Activated CD8-positive, alpha-beta memory T cell treated with anti-CD3 and anti-CD28 coated beads, Interleukin-2, amount 50 U/mL, for 4 hours (primary cell): ENCODE data around the gene PLAAT4.
"Not testable (repeated sequence)": the region's sequence is repeated elsewhere in the genome, so short reads cannot be mapped to it uniquely, and the experiment has no call there.

Source experiments
- DNase-seq: peaks from one replicate; pipeline ENCODE4 v3.0.0-alpha.2; 2020

PLAAT4 gene

DNA sequence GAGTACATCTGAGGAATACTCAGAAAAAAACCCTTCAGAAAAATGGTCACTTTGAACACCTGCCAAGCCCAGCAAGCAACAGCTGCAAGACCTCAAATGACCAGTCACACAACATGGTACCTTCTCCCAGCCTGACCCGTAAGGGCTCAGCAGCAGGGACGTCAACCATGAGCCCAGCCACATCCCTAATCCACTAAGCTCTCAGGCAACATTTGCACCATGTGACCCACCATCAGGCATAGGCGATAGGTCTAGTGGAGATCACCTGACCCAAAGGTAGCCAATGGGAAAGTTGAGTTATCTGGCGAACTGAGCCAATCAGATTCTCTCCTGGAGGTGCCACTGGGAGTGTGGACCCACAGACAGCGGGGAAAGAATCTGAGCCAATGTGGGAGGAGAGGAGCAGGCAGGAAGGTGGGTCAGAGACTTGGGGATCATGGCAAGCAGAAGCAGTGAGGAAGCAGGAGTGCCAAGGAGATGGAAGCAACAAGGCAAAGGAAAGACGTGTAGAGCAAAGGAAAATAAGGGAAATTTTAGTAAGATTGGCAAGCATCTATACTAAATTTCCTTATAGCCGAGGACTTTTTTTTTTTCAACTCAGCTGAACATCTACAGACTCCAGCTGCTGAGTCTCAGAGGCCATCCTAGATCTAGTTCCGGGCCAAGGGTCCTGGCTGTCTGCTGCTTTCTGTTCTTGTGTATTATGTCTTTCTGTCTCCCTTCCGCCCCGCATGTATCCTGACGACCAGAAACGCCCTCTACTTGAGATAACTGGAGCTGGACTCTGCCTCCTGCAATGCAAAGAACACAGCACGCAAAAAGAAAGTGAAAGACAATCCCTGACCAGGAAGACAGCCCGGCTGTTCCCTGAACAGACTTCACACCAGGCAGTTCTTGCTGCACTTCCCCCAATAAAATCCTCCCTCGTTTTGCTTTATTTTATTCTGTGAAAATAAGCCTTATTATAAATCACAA, 37.6 kb downstream of the PLAAT4 start:
- DNase-seq = no peak

DNA sequence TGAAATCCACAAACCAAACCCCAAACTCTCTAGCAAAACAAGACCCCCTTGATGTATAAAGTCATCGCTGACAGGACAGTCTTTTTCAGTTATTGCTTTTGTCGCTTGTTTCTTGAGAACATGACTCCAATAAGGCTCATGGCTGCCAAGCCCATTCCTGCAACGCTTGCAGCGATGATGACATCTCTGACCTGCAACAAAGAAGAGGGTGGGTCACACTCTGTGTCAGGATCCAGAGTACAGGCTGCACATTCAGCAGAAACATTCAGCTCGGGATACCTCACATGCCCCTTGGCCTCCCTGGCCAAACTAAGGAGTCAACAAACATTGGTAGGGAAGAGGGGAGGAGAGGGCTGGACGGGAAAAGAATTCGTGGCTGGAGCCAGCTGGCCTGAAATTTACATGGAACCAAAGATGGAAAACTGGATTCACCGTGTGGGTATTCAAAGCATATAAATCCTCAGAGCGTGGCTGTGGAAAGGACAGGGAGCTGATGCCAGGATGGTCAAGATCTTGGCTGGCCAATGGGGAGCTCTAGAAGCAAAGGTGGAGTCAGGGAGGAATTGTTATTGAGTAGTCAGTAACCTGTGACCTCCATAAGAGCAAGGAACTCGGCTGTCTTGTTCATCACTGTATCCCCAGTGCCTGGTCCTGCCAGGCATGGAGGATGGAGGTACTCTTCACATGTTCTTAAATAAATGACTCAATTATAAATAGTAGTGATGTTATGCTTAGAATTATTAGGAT, 38.4 kb downstream of the PLAAT4 start:
- DNase-seq = no peak

DNA sequence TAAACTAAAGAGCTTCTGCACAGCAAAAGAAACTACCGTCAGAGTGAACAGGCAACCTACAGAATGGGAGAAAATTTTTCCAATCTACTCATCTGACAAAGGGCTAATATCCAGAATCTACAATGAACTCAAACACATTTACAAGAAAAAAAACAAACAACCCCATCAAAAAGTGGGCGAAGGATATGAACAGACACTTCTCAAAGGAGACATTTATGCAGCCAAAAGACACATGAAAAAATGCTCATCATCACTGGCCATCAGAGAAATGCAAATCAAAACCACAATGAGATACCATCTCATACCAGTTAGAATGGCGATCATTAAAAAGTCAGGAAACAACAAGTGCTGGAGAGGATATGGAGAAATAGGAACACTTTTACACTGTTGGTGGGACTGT, 42.3 kb downstream of the PLAAT4 start:
- DNase-seq = not testable (repeated sequence)

DNA sequence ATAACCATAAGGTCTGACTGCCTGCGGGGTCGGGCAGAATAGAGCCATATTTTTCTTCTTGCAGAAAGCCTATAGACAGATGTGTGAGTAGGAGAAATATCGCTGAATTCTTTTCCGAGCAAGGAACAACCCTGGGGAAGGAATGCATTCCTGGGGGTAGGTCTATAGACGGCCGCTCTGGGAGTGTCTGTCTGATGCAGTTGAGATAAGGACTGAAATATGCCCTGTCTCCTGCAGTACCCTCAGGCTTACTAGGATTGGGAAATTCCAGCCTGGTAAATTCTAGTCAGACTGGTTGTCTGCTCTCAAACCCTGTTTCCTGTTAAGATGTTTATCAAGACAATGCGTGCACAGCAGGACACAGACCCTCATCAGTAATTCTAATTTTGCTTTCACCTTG, 44.6 kb downstream of the PLAAT4 start:
- not testable (repeated sequence) for DNase-seq

- DNase-seq = no peak
These were observed 46.7 kb downstream of the PLAAT4 start for GRCh38 chr11:63583357-63583677.

- no peak for DNase-seq
These were observed 50.0 kb downstream of the PLAAT4 start for GRCh38 chr11:63586451-63587166.

DNA sequence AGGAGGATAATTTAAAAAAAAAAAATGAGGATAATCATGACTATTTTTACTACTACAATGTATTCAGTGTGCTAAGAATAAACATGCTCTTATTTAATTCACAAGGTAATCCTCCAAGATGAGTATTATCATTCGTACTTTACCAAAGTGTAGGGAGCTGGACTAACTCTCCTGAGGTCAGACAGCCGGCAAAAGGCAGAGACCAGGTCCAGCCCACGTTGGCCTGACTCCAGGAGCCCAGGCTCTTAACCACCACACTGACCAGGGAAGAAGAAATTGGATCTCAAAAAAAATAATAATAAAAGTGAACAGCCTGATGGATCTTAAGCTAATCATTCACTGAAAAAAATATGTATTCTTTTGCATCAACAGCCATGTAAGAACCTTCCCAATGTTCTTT, 52.4 kb downstream of the PLAAT4 start:
- DNase-seq = no peak

- DNase-seq = no peak
These were observed 53.6 kb downstream of the PLAAT4 start for GRCh38 chr11:63590024-63590788.

GRCh38 chr11:63592975-63593395, 56.4 kb downstream of the PLAAT4 start:
- DNase-seq = no peak

DNA sequence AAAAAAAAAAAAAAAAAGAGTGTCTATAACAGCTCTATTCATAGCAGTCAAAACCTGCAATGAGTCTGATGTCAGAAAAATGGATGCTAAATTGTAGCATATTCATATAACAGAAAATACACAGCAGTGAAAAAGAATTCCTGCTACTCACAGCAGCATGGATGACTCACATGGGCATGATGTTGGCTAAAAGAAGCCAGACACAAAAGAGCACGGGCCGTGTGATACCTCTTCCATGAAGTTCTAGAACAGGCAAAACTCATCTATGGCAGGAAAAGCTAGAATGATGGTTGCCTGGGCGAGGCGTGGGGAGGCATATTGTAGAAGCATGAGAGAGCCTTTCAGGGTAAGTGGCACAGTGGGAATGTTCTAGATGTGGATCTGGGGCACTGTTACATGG, 58.7 kb downstream of the PLAAT4 start:
- no peak for DNase-seq
